ENCODE measurements around the gene MMP17.

MMP17 gene

GRCh38 chr12:131844656-131845055, 16.5 kb downstream of the MMP17 start:
- Mint-ChIP-seq H3K27me3 (ENCODE audit: low read depth) (no peaks in the 10 kb centered on the region), H3K4me1 (ENCODE audit: low read depth) (no peaks in the 10 kb centered on the region), H3K36me3 (ENCODE audit: low read depth) (no peaks in the 10 kb centered on the region), H3K27ac (no peak overlapping the region), H3K4me3 (no peak overlapping the region), H3K9me3 (no peaks in the 10 kb centered on the region)

GRCh38 chr12:131845121-131845520, 16.9 kb downstream of the MMP17 start:
- no peaks in the 10 kb centered on the region for H3K4me1 Mint-ChIP-seq (ENCODE audit: low read depth)
- no peaks in the 10 kb centered on the region for H3K27me3 Mint-ChIP-seq (ENCODE audit: low read depth)
- H3K4me3 Mint-ChIP-seq, result no peak overlapping the region
- H3K9me3 Mint-ChIP-seq, result no peaks in the 10 kb centered on the region
- no peaks in the 10 kb centered on the region for H3K36me3 Mint-ChIP-seq (ENCODE audit: low read depth)
- no peak overlapping the region for H3K27ac Mint-ChIP-seq

- Mint-ChIP-seq H3K36me3 (ENCODE audit: low read depth) (no peaks in the 10 kb centered on the region), H3K4me3 (no peak overlapping the region), H3K27ac (no peak overlapping the region)
Measured at GRCh38 chr12:131847456-131847855, 19.3 kb downstream of the MMP17 start.

GRCh38 chr12:131848753-131849152, 20.6 kb downstream of the MMP17 start:
- Mint-ChIP-seq H3K27ac (no peak overlapping the region), H3K4me3 (no peak overlapping the region), H3K4me1 (ENCODE audit: low read depth) (no peaks in the 10 kb centered on the region), H3K27me3 (ENCODE audit: low read depth) (no peaks in the 10 kb centered on the region), H3K36me3 (ENCODE audit: low read depth) (no peaks in the 10 kb centered on the region), H3K9me3 (no peaks in the 10 kb centered on the region)

More at GRCh38 chr12:131847456-131847855, 19.3 kb downstream of the MMP17 start:
- Mint-ChIP-seq H3K9me3 (no peaks in the 10 kb centered on the region), H3K27me3 (ENCODE audit: low read depth) (no peaks in the 10 kb centered on the region), H3K4me1 (ENCODE audit: low read depth) (no peaks in the 10 kb centered on the region)

GRCh38 chr12:131849700-131850553, 21.7 kb downstream of the MMP17 start:
- Mint-ChIP-seq H3K27ac (no peak overlapping the region), H3K27me3 (ENCODE audit: low read depth) (no peaks in the 10 kb centered on the region), H3K4me1 (ENCODE audit: low read depth) (no peaks in the 10 kb centered on the region), H3K36me3 (ENCODE audit: low read depth) (no peaks in the 10 kb centered on the region), H3K9me3 (no peaks in the 10 kb centered on the region), H3K4me3 (no peak overlapping the region)

- Mint-ChIP-seq H3K27ac (no peak overlapping the region), H3K27me3 (ENCODE audit: low read depth) (no peaks in the 10 kb centered on the region)
Measured at GRCh38 chr12:131850856-131851559, 22.8 kb downstream of the MMP17 start.

GRCh38 chr12:131851741-131852550, 23.8 kb downstream of the MMP17 start:
- H3K27me3 Mint-ChIP-seq (ENCODE audit: low read depth), result no peaks in the 10 kb centered on the region
- H3K4me3 Mint-ChIP-seq, result no peak overlapping the region
- H3K9me3 Mint-ChIP-seq, result no peaks in the 10 kb centered on the region
- H3K4me1 Mint-ChIP-seq (ENCODE audit: low read depth), result no peaks in the 10 kb centered on the region
- H3K36me3 Mint-ChIP-seq (ENCODE audit: low read depth), result no peaks in the 10 kb centered on the region
- no peak overlapping the region for H3K27ac Mint-ChIP-seq

More at GRCh38 chr12:131850856-131851559, 22.8 kb downstream of the MMP17 start:
- no peaks in the 10 kb centered on the region for H3K9me3 Mint-ChIP-seq
- H3K36me3 Mint-ChIP-seq (ENCODE audit: low read depth), result no peaks in the 10 kb centered on the region
- H3K4me3 Mint-ChIP-seq, result no peak overlapping the region
- no peaks in the 10 kb centered on the region for H3K4me1 Mint-ChIP-seq (ENCODE audit: low read depth)

DNA sequence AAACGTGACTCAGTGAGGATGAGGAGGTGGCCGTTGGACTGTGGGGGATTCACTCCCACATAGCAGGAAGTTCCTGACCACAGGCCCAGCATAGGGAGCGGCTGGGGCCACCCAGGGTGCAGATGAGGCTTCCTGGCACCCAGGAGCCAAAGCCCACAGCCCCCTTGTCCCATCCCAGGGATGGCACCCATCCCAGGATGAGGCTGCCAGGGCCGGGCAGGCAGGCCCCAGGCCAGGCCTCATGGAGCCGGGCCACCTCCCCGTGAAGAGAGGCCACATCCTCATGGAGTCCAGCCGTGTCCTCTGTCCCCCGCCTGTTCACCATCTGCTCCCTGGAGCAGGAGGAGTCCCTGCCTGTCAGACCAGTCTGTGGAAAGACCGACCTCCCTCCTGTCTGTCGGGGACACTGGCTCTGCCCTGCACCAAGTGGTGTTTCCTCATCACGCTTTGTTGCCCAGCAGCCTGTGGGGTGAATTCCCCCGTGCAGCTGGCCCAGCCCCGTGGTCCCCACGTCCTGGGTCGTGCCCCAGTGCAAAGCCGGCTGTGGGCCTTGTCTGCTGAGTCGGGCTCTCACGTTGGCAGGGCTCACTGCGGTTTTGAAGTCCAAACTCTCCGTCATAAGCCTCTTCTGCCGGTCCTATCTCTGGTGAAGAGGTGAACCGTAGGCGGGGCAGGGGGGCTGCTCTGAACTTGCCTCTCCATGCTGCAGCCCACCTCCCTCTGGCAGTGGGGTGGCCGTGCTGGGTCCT, 24.5 kb downstream of the MMP17 start:
- Mint-ChIP-seq H3K4me3 (no peak overlapping the region), H3K27me3 (ENCODE audit: low read depth) (no peaks in the 10 kb centered on the region), H3K27ac (no peak overlapping the region), H3K36me3 (ENCODE audit: low read depth) (no peaks in the 10 kb centered on the region), H3K9me3 (no peaks in the 10 kb centered on the region), H3K4me1 (ENCODE audit: low read depth) (no peaks in the 10 kb centered on the region)

DNA sequence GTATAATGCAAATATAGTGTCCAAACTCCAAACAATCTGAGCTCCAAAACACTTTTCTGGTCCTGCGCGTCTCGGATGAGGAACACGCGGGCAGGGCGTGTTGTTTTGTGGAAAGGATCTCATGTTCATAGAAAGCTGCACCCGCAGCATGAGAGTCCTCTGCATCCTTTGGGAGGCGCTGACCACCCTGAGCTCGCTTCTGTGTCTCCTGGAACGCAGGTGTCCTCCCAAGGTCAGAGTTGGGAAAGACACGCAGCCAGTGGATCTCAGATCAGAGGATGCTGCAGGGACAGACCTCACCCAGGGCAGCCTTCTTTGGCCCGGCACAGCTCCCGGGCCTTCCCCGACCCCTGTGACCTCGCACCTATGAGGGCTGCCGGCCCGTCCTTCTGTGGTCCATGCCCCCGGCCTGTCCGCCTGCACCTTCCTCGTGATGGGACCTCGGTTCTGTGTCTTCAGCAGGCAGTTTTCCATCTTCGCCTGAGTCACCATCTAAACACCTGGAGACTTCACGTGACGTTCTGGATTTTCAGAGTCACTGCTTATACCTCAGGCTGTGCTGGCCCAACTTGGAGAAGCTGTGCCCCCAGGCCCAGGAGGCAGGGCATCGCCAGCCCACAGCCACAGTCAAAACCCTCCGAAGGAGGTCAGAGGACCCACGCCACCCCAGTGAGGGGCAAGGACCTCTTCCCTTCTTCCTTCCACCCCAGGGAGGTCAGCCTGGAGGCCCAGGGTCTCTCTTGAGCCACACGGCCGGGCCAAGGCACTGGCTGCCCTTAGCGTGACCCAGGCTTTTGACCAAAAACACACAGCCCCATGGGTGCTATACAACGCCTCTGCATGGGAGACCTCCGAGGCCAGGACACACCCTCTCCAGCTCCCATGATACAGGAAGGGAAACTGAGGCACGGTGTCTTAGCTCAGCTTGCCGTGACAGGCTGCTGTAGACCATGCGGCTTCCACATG, 25.9 kb downstream of the MMP17 start:
- H3K4me1 Mint-ChIP-seq (ENCODE audit: low read depth), result no peaks in the 10 kb centered on the region
- no peaks in the 10 kb centered on the region for H3K27me3 Mint-ChIP-seq (ENCODE audit: low read depth)
- no peak overlapping the region for H3K4me3 Mint-ChIP-seq
- H3K9me3 Mint-ChIP-seq, result no peaks in the 10 kb centered on the region
- H3K36me3 Mint-ChIP-seq (ENCODE audit: low read depth), result no peaks in the 10 kb centered on the region
- no peak overlapping the region for H3K27ac Mint-ChIP-seq

GRCh38 chr12:131854861-131855476, 26.8 kb downstream of the MMP17 start:
- Mint-ChIP-seq H3K4me1 (ENCODE audit: low read depth) (no peaks in the 10 kb centered on the region), H3K27ac (no peak overlapping the region), H3K4me3 (no peak overlapping the region), H3K27me3 (ENCODE audit: low read depth) (no peaks in the 10 kb centered on the region), H3K36me3 (ENCODE audit: low read depth) (no peaks in the 10 kb centered on the region), H3K9me3 (no peaks in the 10 kb centered on the region)

GRCh38 chr12:131855521-131856142, 27.4 kb downstream of the MMP17 start:
- H3K4me1 Mint-ChIP-seq (ENCODE audit: low read depth), result peaks cover 3% of the 10 kb centered on the region
- no peaks in the 10 kb centered on the region for H3K27me3 Mint-ChIP-seq (ENCODE audit: low read depth)
- H3K27ac Mint-ChIP-seq, result no peak overlapping the region
- no peak overlapping the region for H3K4me3 Mint-ChIP-seq
- no peaks in the 10 kb centered on the region for H3K36me3 Mint-ChIP-seq (ENCODE audit: low read depth)
- H3K9me3 Mint-ChIP-seq, result no peaks in the 10 kb centered on the region

- no peaks in the 10 kb centered on the region for H3K36me3 Mint-ChIP-seq (ENCODE audit: low read depth)
- peaks cover 6% of the 10 kb centered on the region for H3K4me1 Mint-ChIP-seq (ENCODE audit: low read depth)
- H3K4me3 Mint-ChIP-seq, result no peak overlapping the region
- no peaks in the 10 kb centered on the region for H3K27me3 Mint-ChIP-seq (ENCODE audit: low read depth)
- no peak overlapping the region for H3K27ac Mint-ChIP-seq
- no peaks in the 10 kb centered on the region for H3K9me3 Mint-ChIP-seq
Measured at GRCh38 chr12:131856366-131857097, 28.3 kb downstream of the MMP17 start.

All from T-helper 1 cell treated with Interleukin-12 subunit alpha and Interleukin-12 subunit beta and Interleukin-4 antibody, amounts not matched to agents 30 μg/mL and 1 μg/mL, for 36 hours (primary cell).